CD14-positive monocyte (primary cell): ENCODE data around the gene KLHL8. TPM values are rescaled to one million over a fixed set of nuclear protein-coding genes. Genes with fewer than 3 reads are reported as not detected.

Source experiments
- DNase-seq, 3 donors: peaks; one replicate each; pipeline ENCODE4 v3.0.0-alpha.2; 2011 to 2022
- H2AFZ ChIP-seq: 2 replicates; pipeline ENCODE4 v1.6.0; 2012; ENCODE audit warnings: mild to moderate bottlenecking, low read depth, low read length, inconsistent platforms; ENCODE audit not compliant: insufficient read depth, poor library complexity, severe bottlenecking
- H3K27ac ChIP-seq, 2 donors: 1 replicate in 1 of 2; 2 replicates in 1 of 2; pipeline ENCODE4 v1.5.1; 2012 to 2013; ENCODE audit warnings: low read length in 2 of 2, control low read depth in 1 of 2, inconsistent platforms in 1 of 2, low read depth in 1 of 2, mild to moderate bottlenecking in 1 of 2
- H3K27me3 ChIP-seq, 2 donors: one replicate each; pipeline versions ENCODE4 v1.6.0 to v1.6.1; 2011 to 2013; ENCODE audit warnings: low read length in 2 of 2; ENCODE audit not compliant: control insufficient read depth in 2 of 2, insufficient read depth in 2 of 2
- H3K36me3 ChIP-seq, 2 donors: replicated peaks in 1 of 2; 1 replicate in 1 of 2; 2 replicates in 1 of 2; pipeline versions ENCODE4 v1.5.1 to v1.6.1; 2012 to 2013; ENCODE audit warnings: low read length in 2 of 2, control low read depth in 1 of 2, inconsistent platforms in 1 of 2, mild to moderate bottlenecking in 1 of 2; ENCODE audit not compliant: insufficient read depth in 2 of 2, control insufficient read depth in 1 of 2
- H3K4me1 ChIP-seq, 2 donors: 1 replicate in 1 of 2; 2 replicates in 1 of 2; pipeline versions ENCODE4 v1.5.1 to v1.6.1; 2012 to 2013; ENCODE audit warnings: low read length in 2 of 2, control low read depth in 1 of 2, inconsistent platforms in 1 of 2, mild to moderate bottlenecking in 1 of 2, moderate library complexity in 1 of 2; ENCODE audit not compliant: insufficient read depth in 2 of 2, control insufficient read depth in 1 of 2
- H3K4me2 ChIP-seq: replicated peaks from 2 replicates; pipeline ENCODE3; 2012; ENCODE audit warnings: low read length, moderate library complexity, mild to moderate bottlenecking; ENCODE audit not compliant: poor library complexity, severe bottlenecking; ENCODE audit errors: extremely low read depth
- H3K4me3 ChIP-seq, 3 experiments: fragments of 200-600 bp in 1 of 3; sonication (generic) in 1 of 3; replicated peaks in 1 of 3; 1 replicate in 2 of 3; 2 replicates in 1 of 3; pipeline ENCODE4 v1.5.1; 2011 to 2013; ENCODE audit warnings: low read length in 3 of 3, mild to moderate bottlenecking in 3 of 3, control low read depth in 2 of 3, low read depth in 2 of 3, inconsistent platforms in 1 of 3, moderate library complexity in 1 of 3
- H3K79me2 ChIP-seq: 2 replicates; pipeline ENCODE4 v1.6.0; 2012; ENCODE audit warnings: mild to moderate bottlenecking, control low read depth, inconsistent platforms, low read length, moderate library complexity; ENCODE audit not compliant: insufficient read depth
- H3K9ac ChIP-seq: 2 replicates; pipeline ENCODE4 v1.6.0; 2017; ENCODE audit warnings: low read length, mild to moderate bottlenecking; ENCODE audit not compliant: insufficient read depth, poor library complexity, severe bottlenecking
- H3K9me3 ChIP-seq, 2 donors: replicated peaks in 1 of 2; 1 replicate in 1 of 2; 2 replicates in 1 of 2; pipeline versions ENCODE4 v1.5.1 to v1.6.1; 2012 to 2013; ENCODE audit warnings: low read length in 2 of 2, control low read depth in 1 of 2; ENCODE audit not compliant: control insufficient read depth in 1 of 2, insufficient read depth in 1 of 2
- H4K20me1 ChIP-seq: 2 replicates; pipeline ENCODE4 v1.6.0; 2012; ENCODE audit warnings: mild to moderate bottlenecking, low read length, control low read depth, moderate library complexity; ENCODE audit not compliant: insufficient read depth
- H3K27ac Mint-ChIP-seq, 7 donors: one replicate each; pipeline ENCODE4 v1.8.0; 2020; ENCODE audit warnings: mild to moderate bottlenecking in 7 of 7, mixed read lengths in 7 of 7, moderate library complexity in 6 of 7, inconsistent platforms in 2 of 7
- H3K27me3 Mint-ChIP-seq, 3 donors: one replicate each; pipeline ENCODE4 v1.8.0; 2021 to 2022; ENCODE audit warnings: low read depth in 3 of 3, mild to moderate bottlenecking in 3 of 3, mixed read lengths in 3 of 3, moderate library complexity in 3 of 3, inconsistent platforms in 1 of 3
- H3K36me3 Mint-ChIP-seq, 2 donors: one replicate each; pipeline ENCODE4 v1.8.0; 2020; ENCODE audit warnings: mixed read lengths in 2 of 2, inconsistent platforms in 1 of 2, mild to moderate bottlenecking in 1 of 2
- H3K4me1 Mint-ChIP-seq: one replicate; pipeline ENCODE4 v1.8.0; 2020; ENCODE audit warnings: mild to moderate bottlenecking, mixed read lengths
- H3K4me3 Mint-ChIP-seq, 2 donors: one replicate each; pipeline ENCODE4 v1.8.0; 2020; ENCODE audit warnings: mild to moderate bottlenecking in 2 of 2, mixed read lengths in 2 of 2, moderate library complexity in 1 of 2
- H3K9me3 Mint-ChIP-seq, 7 donors: one replicate each; pipeline ENCODE4 v1.8.0; 2020 to 2022; ENCODE audit warnings: mixed read lengths in 7 of 7, mild to moderate bottlenecking in 6 of 7, moderate library complexity in 6 of 7, inconsistent platforms in 2 of 7
- CTCF ChIP-seq: fragments of 200-600 bp; IDR thresholded peaks from one replicate; pipeline ENCODE4 v1.8.0; 2022; ENCODE audit warnings: antibody characterized with exemption, mild to moderate bottlenecking
- whole genome bisulfite sequencing: methylation state at CpG from one replicate; pipeline ENCODE4 v1.1.5; 2013; ENCODE audit warnings: missing lambda C conversion rate; ENCODE audit not compliant: insufficient coverage; 5-methylcytosine and 5-hydroxymethylcytosine counted together
- intact Hi-C, 2 donors: fragments of 100-400 bp; cut with micrococcal nuclease; formaldehyde crosslinking; loops; one replicate each; pipeline versions ENCODE4 v1.15.0 to v1.15.1; 2023
- polyA plus RNA-seq, 3 donors: library from polyadenylated mRNA; depleted of rRNA in 1 of 3; unstranded in 2 of 3; stranded (reverse) in 1 of 3; fragments of 300-500 nt in 2 of 3; fragments of >200 nt in 1 of 3; fragmentation: Illumina TruSeq in 2 of 3; gene quantifications; 1 replicate in 2 of 3; 2 replicates in 1 of 3; pipeline ENCODE4 v1.2.3, GENCODE V29; 2012 to 2021

KLHL8 gene
- polyA plus RNA-seq, 3 donors = 7.5 to 28.6 (median 23.7) TPM

GRCh38 chr4:87230806-87231205, 10.4 kb upstream of the KLHL8 start:
- H3K27ac Mint-ChIP-seq = no peak overlapping the region
- DNase-seq = no peak
- Histone ChIP-seq H3K9me3 (no peaks in the 10 kb centered on the region), H3K27me3 (no peaks in the 10 kb centered on the region), H3K36me3 (no peaks in the 10 kb centered on the region), H3K27ac (no peak overlapping the region), H3K4me1 (no peaks in the 10 kb centered on the region), H3K79me2 (no peaks in the 10 kb centered on the region), H2AFZ (no peak overlapping the region), H4K20me1 (no peaks in the 10 kb centered on the region), H3K4me3 (no peak overlapping the region), H3K9ac (no peak overlapping the region), H3K4me2 (no peak overlapping the region)
- peaks cover 0 to 2% (median 0%) of the 10 kb centered on the region in 7 donors for H3K9me3 Mint-ChIP-seq
- no peak overlapping the region for H3K4me3 Mint-ChIP-seq
- peaks cover 5 to 11% (median 7%) of the 10 kb centered on the region in 3 donors for H3K27me3 Mint-ChIP-seq
- no peaks in the 10 kb centered on the region for H3K36me3 Mint-ChIP-seq
- WGBS = 93% methylated on average over 4 of the region's 6 CpGs
- no peak for TF ChIP-seq CTCF
- intact Hi-C loops = loop anchor here in 1 of 2 donors (10.0 kb wide), 1 partner anchor 306 kb away; no protein-coding TSS in a partner anchor
- peaks cover 8% of the 10 kb centered on the region for H3K4me1 Mint-ChIP-seq

- Histone ChIP-seq H3K4me2 (no peak overlapping the region), H3K79me2 (no peaks in the 10 kb centered on the region), H3K4me1 (no peaks in the 10 kb centered on the region), H3K4me3 (no peak overlapping the region), H3K36me3 (no peaks in the 10 kb centered on the region), H3K27me3 (no peaks in the 10 kb centered on the region), H3K9me3 (no peaks in the 10 kb centered on the region), H4K20me1 (no peaks in the 10 kb centered on the region), H3K9ac (no peak overlapping the region), H2AFZ (no peak overlapping the region), H3K27ac (no peak overlapping the region)
- intact Hi-C loops = loop anchor here (10.0 kb wide), 2 partner anchors 305 to 315 kb away; no protein-coding TSS in a partner anchor
- TF ChIP-seq CTCF = no peak
- Mint-ChIP-seq H3K4me3 (no peak overlapping the region), H3K36me3 (no peaks in the 10 kb centered on the region), H3K27me3 (peaks cover 5 to 11% (median 7%) of the 10 kb centered on the region in 3 donors), H3K9me3 (peaks cover 0 to 2% (median 0%) of the 10 kb centered on the region in 7 donors), H3K4me1 (peaks cover 5% of the 10 kb centered on the region), H3K27ac (no peak overlapping the region)
- no peak for DNase-seq
- WGBS = no CpG with 5 or more reads among the region's 3 CpGs
These were observed 9.6 kb upstream of the KLHL8 start for GRCh38 chr4:87229979-87230378.
